Activated naive CD4-positive, alpha-beta T cell treated with anti-CD3 and anti-CD28 coated beads, Interleukin-2, amount 10 ng/mL, durations not matched to agents 7 days and 5 days (primary cell): Measurements from ENCODE around the gene SDK1.

Experiments
- CTCF ChIA-PET: fragments of 350-600 bp; sonication (Branson Sonifier 250); formaldehyde crosslinking; loops from one replicate; lab custom pipeline; 2021; ENCODE audit warnings: antibody characterized with exemption; lab: Charles Lee
- DNase-seq: peaks from one replicate; pipeline ENCODE4 v3.0.0-alpha.2; 2020
- H3K27ac Mint-ChIP-seq: one replicate; pipeline ENCODE4 v1.8.0; 2021; ENCODE audit warnings: mild to moderate bottlenecking, moderate library complexity, mixed read lengths
- H3K27me3 Mint-ChIP-seq: one replicate; pipeline ENCODE4 v1.8.0; 2021; ENCODE audit warnings: mild to moderate bottlenecking, mixed read lengths
- H3K36me3 Mint-ChIP-seq: one replicate; pipeline ENCODE4 v1.8.0; 2021; ENCODE audit warnings: mixed read lengths
- H3K4me1 Mint-ChIP-seq: one replicate; pipeline ENCODE4 v1.8.0; 2021; ENCODE audit warnings: mixed read lengths
- H3K4me3 Mint-ChIP-seq: one replicate; pipeline ENCODE4 v1.8.0; 2021; ENCODE audit warnings: mild to moderate bottlenecking, moderate library complexity, mixed read lengths
- H3K9me3 Mint-ChIP-seq: one replicate; pipeline ENCODE4 v1.8.0; 2021; ENCODE audit warnings: mixed read lengths

SDK1 gene

DNA sequence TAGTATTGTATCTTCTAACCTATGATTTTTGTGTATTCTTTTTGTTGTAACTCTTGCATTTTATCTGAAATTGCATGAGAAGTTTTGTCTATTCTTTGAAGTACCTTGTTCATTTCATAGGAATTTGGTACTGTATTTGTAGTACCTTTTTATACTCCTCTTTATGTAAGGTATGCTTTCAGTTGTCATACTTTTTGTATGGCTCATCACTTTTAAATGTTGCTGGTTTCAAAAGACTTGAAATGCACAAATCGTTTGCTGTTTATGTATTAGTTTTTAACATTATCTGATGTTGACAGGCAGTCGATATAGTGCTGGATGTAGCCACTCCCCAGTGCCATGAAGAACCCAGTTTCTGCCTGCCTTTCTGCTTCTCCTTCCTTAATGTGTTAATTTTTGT, 158.1 kb downstream of the SDK1 start:
- CTCF ChIA-PET: no interaction called here
- no peak for DNase-seq
- Mint-ChIP-seq H3K4me3 (no peak overlapping the region), H3K9me3 (peaks cover 3% of the 10 kb centered on the region), H3K27me3 (no peaks in the 10 kb centered on the region), H3K36me3 (no peaks in the 10 kb centered on the region), H3K27ac (no peak overlapping the region), H3K4me1 (peaks cover 31% of the 10 kb centered on the region)

DNA sequence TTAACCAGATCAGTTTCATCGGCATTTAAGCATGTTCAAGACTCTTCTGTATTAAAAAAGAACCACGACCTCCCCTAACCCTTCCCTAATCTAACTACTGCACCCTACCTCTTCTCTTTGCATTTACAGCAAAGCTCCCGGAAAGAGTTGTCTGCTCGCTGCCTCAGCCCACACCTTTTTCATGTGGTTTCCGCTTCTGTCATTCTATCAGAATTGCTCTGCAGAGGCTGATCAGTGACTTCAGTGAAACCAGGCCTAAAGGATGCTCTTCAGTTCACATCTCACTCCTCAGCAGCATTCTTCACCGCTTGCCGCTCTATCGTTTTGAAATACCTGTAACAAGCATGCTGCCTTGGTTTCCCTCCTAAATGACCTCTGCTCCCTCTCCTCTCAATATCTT, 160.9 kb downstream of the SDK1 start:
- DNase-seq: peak; percentile 85
- Mint-ChIP-seq H3K9me3 (peaks cover 1% of the 10 kb centered on the region), H3K4me3 (peak overlapping the region; percentile 14), H3K36me3 (no peaks in the 10 kb centered on the region), H3K27ac (peak overlapping the region; percentile 39), H3K27me3 (no peaks in the 10 kb centered on the region), H3K4me1 (peaks cover 40% of the 10 kb centered on the region)
- CTCF ChIA-PET: interaction anchor here (0.6 to 1.1 kb wide), 3 partner anchors 33 to 574 kb away, joined by 3 read pairs; no protein-coding TSS in a partner anchor

DNA sequence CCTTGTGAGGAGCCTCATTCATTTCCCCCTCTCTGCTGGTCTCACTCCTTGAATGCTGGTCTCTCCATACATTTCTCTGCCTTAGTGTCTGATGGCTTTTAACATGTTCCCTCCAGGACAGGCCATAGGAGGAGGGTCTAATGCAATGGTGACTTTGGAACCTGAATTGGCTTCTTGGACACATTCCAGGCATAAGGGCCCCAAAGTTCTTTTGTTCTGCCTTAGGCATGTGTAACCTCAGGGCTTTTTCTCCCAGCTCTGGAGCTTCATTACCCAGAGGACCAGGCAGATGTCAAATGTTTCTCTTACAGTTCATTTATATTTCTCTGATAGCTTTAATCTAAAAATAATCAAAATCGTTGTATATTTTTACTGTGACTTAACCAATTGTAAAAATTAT, 162.6 kb downstream of the SDK1 start:
- H3K27me3 Mint-ChIP-seq: no peaks in the 10 kb centered on the region
- no peaks in the 10 kb centered on the region for H3K9me3 Mint-ChIP-seq
- H3K4me3 Mint-ChIP-seq: no peak overlapping the region

GRCh38 chr7:3464900-3465622, 164.0 kb downstream of the SDK1 start:
- Mint-ChIP-seq H3K27me3 (no peaks in the 10 kb centered on the region), H3K9me3 (no peaks in the 10 kb centered on the region), H3K4me1 (peaks cover 38% of the 10 kb centered on the region), H3K27ac (no peak overlapping the region), H3K4me3 (no peak overlapping the region), H3K36me3 (no peaks in the 10 kb centered on the region)
- DNase-seq: peak; percentile 25
- CTCF ChIA-PET: interaction anchor here (0.7 kb wide), 1 partner anchor 29 kb away, joined by 3 read pairs; no protein-coding TSS in a partner anchor

More for the DNA sequence above, 162.6 kb downstream of the SDK1 start:
- CTCF ChIA-PET: no interaction called here
- H3K27ac Mint-ChIP-seq: no peak overlapping the region
- peaks cover 40% of the 10 kb centered on the region for H3K4me1 Mint-ChIP-seq
- H3K36me3 Mint-ChIP-seq: no peaks in the 10 kb centered on the region
- DNase-seq: no peak

DNA sequence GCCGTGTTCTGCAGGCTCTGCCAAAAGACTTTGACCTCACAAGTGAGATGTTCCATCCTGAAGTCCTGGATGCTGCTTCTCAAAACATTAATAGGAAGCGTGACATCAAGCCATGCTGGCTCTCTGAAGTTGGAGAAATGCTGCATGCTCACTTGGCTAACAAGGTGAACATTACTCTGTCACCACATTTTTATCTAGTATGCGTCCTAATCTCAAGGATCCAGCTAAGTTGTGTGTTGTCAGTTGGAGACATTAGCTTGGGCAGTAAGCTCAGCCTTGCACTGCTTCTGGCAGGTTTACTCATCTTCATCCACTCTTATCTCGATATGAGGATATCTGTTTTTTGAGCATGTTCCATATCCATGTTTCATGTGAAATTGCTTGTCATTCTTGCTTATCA, 165.2 kb downstream of the SDK1 start:
- DNase-seq: no peak
- no peaks in the 10 kb centered on the region for H3K9me3 Mint-ChIP-seq
- peaks cover 32% of the 10 kb centered on the region for H3K4me1 Mint-ChIP-seq
- no peak overlapping the region for H3K27ac Mint-ChIP-seq
- no peak overlapping the region for H3K4me3 Mint-ChIP-seq
- CTCF ChIA-PET: no interaction called here
- no peaks in the 10 kb centered on the region for H3K36me3 Mint-ChIP-seq
- no peaks in the 10 kb centered on the region for H3K27me3 Mint-ChIP-seq

- no peak overlapping the region for H3K27ac Mint-ChIP-seq
- no peak overlapping the region for H3K4me3 Mint-ChIP-seq
- no peaks in the 10 kb centered on the region for H3K36me3 Mint-ChIP-seq
- H3K27me3 Mint-ChIP-seq: no peaks in the 10 kb centered on the region
- no peak for DNase-seq
- H3K9me3 Mint-ChIP-seq: no peaks in the 10 kb centered on the region
- CTCF ChIA-PET: no interaction called here
- peaks cover 8% of the 10 kb centered on the region for H3K4me1 Mint-ChIP-seq
Observed at GRCh38 chr7:3469641-3470040, 168.6 kb downstream of the SDK1 start.

GRCh38 chr7:3480197-3480596, 179.1 kb downstream of the SDK1 start:
- no peak overlapping the region for H3K4me3 Mint-ChIP-seq
- CTCF ChIA-PET: no interaction called here
- no peaks in the 10 kb centered on the region for H3K4me1 Mint-ChIP-seq
- no peaks in the 10 kb centered on the region for H3K9me3 Mint-ChIP-seq
- no peak overlapping the region for H3K27ac Mint-ChIP-seq
- no peaks in the 10 kb centered on the region for H3K27me3 Mint-ChIP-seq
- DNase-seq: no peak
- no peaks in the 10 kb centered on the region for H3K36me3 Mint-ChIP-seq

GRCh38 chr7:3481435-3481834, 180.4 kb downstream of the SDK1 start:
- H3K4me3 Mint-ChIP-seq: no peak overlapping the region
- DNase-seq: no peak
- H3K27ac Mint-ChIP-seq: no peak overlapping the region
- no peaks in the 10 kb centered on the region for H3K4me1 Mint-ChIP-seq
- H3K27me3 Mint-ChIP-seq: no peaks in the 10 kb centered on the region
- H3K36me3 Mint-ChIP-seq: no peaks in the 10 kb centered on the region
- H3K9me3 Mint-ChIP-seq: no peaks in the 10 kb centered on the region
- CTCF ChIA-PET: interaction anchor here (0.8 to 1.5 kb wide), 3 partner anchors 8 to 248 kb away, joined by 3 read pairs; no protein-coding TSS in a partner anchor

GRCh38 chr7:3482147-3482921, 181.3 kb downstream of the SDK1 start:
- no peak for DNase-seq
- Mint-ChIP-seq H3K36me3 (no peaks in the 10 kb centered on the region), H3K4me1 (no peaks in the 10 kb centered on the region), H3K27me3 (no peaks in the 10 kb centered on the region), H3K27ac (no peak overlapping the region), H3K4me3 (no peak overlapping the region), H3K9me3 (no peaks in the 10 kb centered on the region)
- CTCF ChIA-PET: interaction anchor here (0.8 to 1.5 kb wide), 3 partner anchors 8 to 248 kb away, joined by 3 read pairs; no protein-coding TSS in a partner anchor

GRCh38 chr7:3486841-3487240, 185.8 kb downstream of the SDK1 start:
- Mint-ChIP-seq H3K36me3 (no peaks in the 10 kb centered on the region), H3K27ac (no peak overlapping the region), H3K9me3 (no peaks in the 10 kb centered on the region), H3K4me1 (no peaks in the 10 kb centered on the region), H3K27me3 (no peaks in the 10 kb centered on the region), H3K4me3 (no peak overlapping the region)
- no peak for DNase-seq
- CTCF ChIA-PET: no interaction called here

DNA sequence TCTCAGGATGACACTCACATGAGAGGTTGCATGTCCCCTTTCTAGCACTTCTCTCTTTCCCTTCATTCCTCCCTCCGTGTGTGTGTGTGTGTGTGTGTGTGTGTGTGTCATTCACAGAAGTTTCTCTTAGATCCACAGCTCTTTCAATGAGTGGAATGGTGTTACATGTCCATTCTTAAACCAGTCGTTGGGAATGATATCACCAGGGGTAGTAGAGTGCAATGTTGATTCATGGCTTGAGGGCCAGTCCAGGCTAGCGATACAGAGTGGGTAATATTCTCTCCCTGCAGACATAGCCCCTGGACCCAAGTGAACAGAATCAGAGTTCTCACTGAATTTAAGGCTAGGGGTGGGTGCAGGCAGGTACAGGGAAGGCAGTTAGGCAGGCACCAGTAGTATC, 187.8 kb downstream of the SDK1 start:
- Mint-ChIP-seq H3K4me1 (peaks cover 4% of the 10 kb centered on the region), H3K36me3 (no peaks in the 10 kb centered on the region), H3K27me3 (no peaks in the 10 kb centered on the region), H3K4me3 (no peak overlapping the region), H3K9me3 (no peaks in the 10 kb centered on the region), H3K27ac (no peak overlapping the region)
- DNase-seq: no peak
- CTCF ChIA-PET: no interaction called here

- CTCF ChIA-PET: interaction anchor here (0.6 kb wide), 1 partner anchor 328 kb away, joined by 3 read pairs; no protein-coding TSS in a partner anchor
- Mint-ChIP-seq H3K36me3 (no peaks in the 10 kb centered on the region), H3K27ac (no peak overlapping the region), H3K4me3 (no peak overlapping the region), H3K27me3 (no peaks in the 10 kb centered on the region), H3K4me1 (peaks cover 7% of the 10 kb centered on the region), H3K9me3 (no peaks in the 10 kb centered on the region)
- DNase-seq: no peak
Observed at GRCh38 chr7:3493499-3493898, 192.4 kb downstream of the SDK1 start.

- no peaks in the 10 kb centered on the region for H3K27me3 Mint-ChIP-seq
- peaks cover 7% of the 10 kb centered on the region for H3K4me1 Mint-ChIP-seq
- H3K4me3 Mint-ChIP-seq: no peak overlapping the region
- CTCF ChIA-PET: interaction anchor here (0.6 to 1.4 kb wide), 2 partner anchors 21 to 33 kb away, joined by 3 read pairs; no protein-coding TSS in a partner anchor
- peaks cover 3% of the 10 kb centered on the region for H3K9me3 Mint-ChIP-seq
- no peak for DNase-seq
- H3K27ac Mint-ChIP-seq: no peak overlapping the region
- H3K36me3 Mint-ChIP-seq: no peaks in the 10 kb centered on the region
Observed at GRCh38 chr7:3494947-3495346, 193.9 kb downstream of the SDK1 start.

DNA sequence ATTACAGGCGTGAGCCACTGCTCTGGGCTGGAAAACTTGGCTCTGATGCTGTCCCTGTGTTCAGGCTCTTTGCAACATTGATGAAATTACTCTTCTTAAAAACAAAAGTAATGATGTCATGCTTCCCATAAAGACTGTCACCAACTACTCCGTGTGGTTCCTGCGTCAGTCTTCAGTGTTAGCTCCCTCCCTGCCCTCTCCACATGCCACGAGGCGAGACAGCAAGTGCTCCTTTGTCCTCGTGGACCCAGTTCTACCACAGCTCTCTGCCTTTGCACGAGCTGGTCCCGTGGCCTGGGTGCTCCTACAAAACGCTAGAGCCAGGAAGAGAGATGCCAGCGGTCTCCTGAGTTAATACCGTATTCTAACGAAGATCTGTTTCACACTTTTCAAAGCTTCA, 194.5 kb downstream of the SDK1 start:
- Mint-ChIP-seq H3K9me3 (peaks cover 3% of the 10 kb centered on the region), H3K36me3 (no peaks in the 10 kb centered on the region), H3K4me1 (peaks cover 7% of the 10 kb centered on the region), H3K4me3 (no peak overlapping the region), H3K27ac (no peak overlapping the region), H3K27me3 (no peaks in the 10 kb centered on the region)
- CTCF ChIA-PET: interaction anchor here (1.4 kb wide), 1 partner anchor 33 kb away, joined by 3 read pairs; no protein-coding TSS in a partner anchor
- DNase-seq: no peak
